GM12878 (cell line): ENCODE measurements around the gene PTPRD. TPM values are rescaled to one million over a fixed set of nuclear protein-coding genes. Genes with fewer than 3 reads are reported as not detected.

Source experiments
- ATAC-seq: fragments of 200-7000 bp; cut with Tn5 transposase; 3 replicates; pipeline ENCODE4 v1.9.1; 2020; ENCODE audit warnings: mild to moderate bottlenecking, moderate library complexity
- BruUV-seq: library from RNA; stranded (reverse); fragments of 400-500 nt; replicated peaks from 2 replicates; lab custom pipeline; 2021; lab: Mats Ljungman, UMichigan
- CTCF ChIA-PET: fragments of 300-600 bp; sonication (Branson Sonifier 250); formaldehyde crosslinking; extraction: SDS; loops from one replicate; lab custom pipeline; 2021; ENCODE audit warnings: inconsistent platforms; lab: Yijun Ruan, JAX
- POLR2A ChIA-PET: fragments of 350-600 bp; formaldehyde crosslinking; extraction: SDS; loops from one replicate; lab custom pipeline; 2021; ENCODE audit warnings: inconsistent platforms; lab: Charles Lee
- RAD21 ChIA-PET: fragments of 300-600 bp; sonication (Branson Sonifier 250); formaldehyde crosslinking; loops from one replicate; lab custom pipeline; 2023; ENCODE audit warnings: antibody characterized with exemption; ENCODE audit not compliant: unreplicated experiment; lab: Charles Lee
- SMC1A ChIA-PET: fragments of 300-600 bp; sonication (Branson Sonifier 250); formaldehyde crosslinking; loops from one replicate; lab custom pipeline; 2023; ENCODE audit not compliant: unreplicated experiment, uncharacterized antibody; lab: Charles Lee
- DNase-seq: peaks from one replicate; pipeline ENCODE4 v3.0.0-alpha.2; 2011; ENCODE audit warnings: low read depth, low spot score
- FAIRE-seq: peaks from 3 replicates; lab custom pipeline; 2011; peaks lifted over from hg19 to GRCh38; lab: Jason Lieb, UNC
- H2AFZ ChIP-seq: 2 replicates; pipeline ENCODE4 v1.6.0; 2011; ENCODE audit warnings: low read depth, low read length, control low read depth; ENCODE audit not compliant: control insufficient read depth
- H3K27ac ChIP-seq: 2 replicates; pipeline ENCODE4 v1.5.1; 2011; ENCODE audit warnings: control low read depth; ENCODE audit not compliant: control insufficient read depth, insufficient read depth
- H3K27me3 ChIP-seq, 2 experiments: replicated peaks in 1 of 2; 2 replicates each; pipeline versions ENCODE4 v1.6.0 to v1.6.1; 2011; ENCODE audit warnings: low read length in 1 of 2; ENCODE audit not compliant: control insufficient read depth in 2 of 2, insufficient read depth in 2 of 2
- H3K36me3 ChIP-seq, 2 experiments: 2 replicates each; pipeline ENCODE4 v1.5.1; 2011; ENCODE audit warnings: low read length in 1 of 2; ENCODE audit not compliant: control insufficient read depth in 2 of 2, insufficient read depth in 2 of 2
- H3K4me1 ChIP-seq: 2 replicates; pipeline ENCODE4 v1.6.1; 2011; ENCODE audit warnings: mild to moderate bottlenecking, low read length, moderate library complexity, mixed read lengths; ENCODE audit not compliant: control insufficient read depth, insufficient read depth
- H3K4me2 ChIP-seq: 2 replicates; pipeline ENCODE4 v1.6.0; 2011; ENCODE audit warnings: control low read depth; ENCODE audit not compliant: control insufficient read depth, insufficient read depth
- H3K4me3 ChIP-seq: fragments of 200-600 bp; sonication (generic); 2 replicates; pipeline ENCODE4 v1.5.1; 2016
- H3K79me2 ChIP-seq: 2 replicates; pipeline ENCODE4 v1.6.0; 2011; ENCODE audit warnings: low read length; ENCODE audit not compliant: control insufficient read depth, insufficient read depth
- H3K9ac ChIP-seq: 2 replicates; pipeline ENCODE4 v1.8.0; 2011; ENCODE audit warnings: low read length, control low read depth, mixed read lengths; ENCODE audit not compliant: control insufficient read depth, insufficient read depth
- H3K9me3 ChIP-seq: replicated peaks from 3 replicates; pipeline ENCODE4 v1.5.1; 2011; ENCODE audit warnings: mild to moderate bottlenecking, low read length; ENCODE audit not compliant: control insufficient read depth, insufficient read depth
- H4K20me1 ChIP-seq: 2 replicates; pipeline ENCODE4 v1.6.0; 2011; ENCODE audit not compliant: control insufficient read depth, insufficient read depth
- ATF3 ChIP-seq: IDR thresholded peaks from 2 replicates; pipeline ENCODE4 v1.6.1; 2011; ENCODE audit warnings: low read depth, mild to moderate bottlenecking, low read length, moderate library complexity, borderline replicate concordance; ENCODE audit errors: extremely low read depth
- BCL11A ChIP-seq: IDR thresholded peaks from 2 replicates; pipeline ENCODE4 v1.6.1; 2011; ENCODE audit warnings: low read depth, low read length
- BCL3 ChIP-seq: IDR thresholded peaks from 2 replicates; pipeline ENCODE4 v1.6.1; 2011; ENCODE audit warnings: borderline replicate concordance, low read depth, mild to moderate bottlenecking, moderate library complexity, low read length; ENCODE audit not compliant: insufficient read depth, poor library complexity, severe bottlenecking
- BMI1 ChIP-seq: fragments of 450-650 bp; IDR thresholded peaks from 2 replicates; pipeline ENCODE4 v1.6.1; 2016; ENCODE audit warnings: mild to moderate bottlenecking, moderate library complexity, borderline replicate concordance
- CREB1 ChIP-seq: IDR thresholded peaks from 2 replicates; pipeline ENCODE4 v1.6.1; 2012; ENCODE audit warnings: low read depth, mild to moderate bottlenecking, inconsistent platforms
- LARP7 ChIP-seq: fragments of 450-650 bp; IDR thresholded peaks from 2 replicates; pipeline ENCODE4 v1.6.1; 2017; ENCODE audit warnings: mild to moderate bottlenecking
- PML ChIP-seq: IDR thresholded peaks from 2 replicates; pipeline ENCODE4 v1.6.1; 2012; ENCODE audit warnings: low read length, inconsistent platforms
- RELA ChIP-seq: fragments of 450-650 bp; IDR thresholded peaks from 2 replicates; pipeline ENCODE4 v1.8.0; 2014; ENCODE audit warnings: borderline replicate concordance; ENCODE audit not compliant: partially characterized antibody
- SMARCA5 ChIP-seq: fragments of 450-650 bp; IDR thresholded peaks from 2 replicates; pipeline ENCODE4 v1.6.1; 2017; ENCODE audit warnings: mild to moderate bottlenecking
- SUZ12 ChIP-seq: fragments of 200-600 bp; sonication (generic); IDR thresholded peaks from one replicate; pipeline ENCODE4 v1.6.1; 2018; ENCODE audit warnings: antibody characterized with exemption, mild to moderate bottlenecking; ENCODE audit not compliant: unreplicated experiment
- ZNF24 ChIP-seq: fragments of 450-650 bp; IDR thresholded peaks from 2 replicates; pipeline ENCODE4 v1.6.1; 2017; ENCODE audit warnings: antibody characterized with exemption, mild to moderate bottlenecking
- ZZZ3 ChIP-seq: IDR thresholded peaks from 2 replicates; pipeline ENCODE4 v1.6.1; 2011; ENCODE audit warnings: low read depth; ENCODE audit not compliant: control insufficient read depth, insufficient read length
- WGBS: methylation state at CpG from one replicate; pipeline ENCODE4 v1.1.6; 2016; ENCODE audit warnings: low lambda C conversion rate; ENCODE audit not compliant: insufficient replicate concordance, insufficient coverage; ENCODE audit errors: missing lambda C conversion rate; 5-methylcytosine and 5-hydroxymethylcytosine counted together
- in situ Hi-C: fragments of 300-500 bp; cut with MboI; formaldehyde crosslinking; loops from 9 replicates; pipeline ENCODE4 v1.14.3; 2018; ENCODE audit warnings: mixed read lengths
- intact Hi-C: fragments of 100-400 bp; cut with micrococcal nuclease; formaldehyde crosslinking; loops from one replicate; pipeline ENCODE4 v1.14.2; 2022; ENCODE audit not compliant: unreplicated experiment
- polyA plus RNA-seq, 11 experiments: library from polyadenylated mRNA; depleted of rRNA in 4 of 11; unstranded in 6 of 11; stranded (reverse) in 5 of 11; fragments of >200 nt; fragmentation: Nextera tagmentation in 4 of 11; fragmentation: Illumina TruSeq in 1 of 11; extraction: Ambion mirVana in 4 of 11; extraction: Trizol in 1 of 11; gene quantifications; 1 replicate in 1 of 11; 2 replicates in 10 of 11; pipeline versions ENCODE4 v1.2.1 to v1.2.3, GENCODE V29; 2011 to 2016; ENCODE audit warnings: inconsistent platforms in 2 of 11, missing spikeins in 2 of 11, low read depth in 1 of 11
- total RNA-seq, 4 experiments: library from RNA; depleted of rRNA in 3 of 4; stranded (reverse); fragments of >200 nt in 3 of 4; fragmentation: Illumina TruSeq in 1 of 4; extraction: Trizol in 1 of 4; gene quantifications; 2 replicates each; pipeline versions ENCODE4 v1.2.1 to v1.2.3, GENCODE V29; 2013 to 2021
- TF ChIP-seq, protein P1 (sequence below), 3 experiments: IDR thresholded peaks in 2 of 3; conservative IDR thresholded peaks in 1 of 3; 2 replicates each; pipeline ENCODE4 v1.5.1; 2011; ENCODE audit warnings: low read depth in 3 of 3, low read length in 3 of 3, mild to moderate bottlenecking in 3 of 3, control low read depth in 2 of 3, moderate library complexity in 2 of 3, inconsistent platforms in 1 of 3, mixed read lengths in 1 of 3; ENCODE audit not compliant: control insufficient read depth in 2 of 3, insufficient read depth in 1 of 3; ENCODE audit errors: extremely low read depth in 1 of 3

The PTPRD gene
- total and polyA plus RNA-seq, 10 of the 15 experiments (the other 5 are each of a cell fraction or from before 2014, with no cell fraction given): under 0.01 to 0.05 (median 0.01) TPM; not detected in 7

DNA sequence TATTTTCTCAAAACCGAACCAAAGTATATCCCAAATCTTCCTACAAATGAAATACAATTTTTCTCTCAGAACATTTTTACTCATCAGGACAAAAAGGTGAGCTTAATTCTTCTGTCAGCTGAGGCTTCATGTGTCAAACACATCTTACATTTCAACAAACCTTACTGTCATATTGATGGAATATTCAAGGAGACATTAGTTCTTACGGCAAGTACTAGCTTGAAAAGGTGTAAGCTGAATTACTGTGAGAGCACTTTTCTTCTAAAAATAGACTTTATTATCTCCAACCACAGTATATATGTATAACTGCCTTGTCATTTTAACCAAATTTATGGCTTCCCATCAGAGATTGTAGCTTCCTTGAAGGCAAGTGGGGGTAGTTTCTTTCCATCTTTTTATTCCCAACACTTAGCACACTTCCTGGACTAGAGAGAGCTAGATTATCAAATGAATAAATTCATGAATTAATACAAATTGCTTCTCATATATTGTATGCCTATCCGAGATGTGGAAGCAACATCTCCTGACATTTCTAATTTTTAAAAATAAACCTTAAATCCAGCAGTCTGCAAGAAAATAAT is 1990.5 kb downstream of the PTPRD start:
- ATAC-seq (no peak), FAIRE-seq (no peak), DNase-seq (no peak)
- Histone ChIP-seq H3K9ac (no peak overlapping the region), H3K9me3 (no peaks in the 10 kb centered on the region), H3K4me1 (no peaks in the 10 kb centered on the region), H3K27me3 (no peaks in the 10 kb centered on the region), H3K4me3 (no peak overlapping the region), H2AFZ (no peak overlapping the region), H3K36me3 (no peaks in the 10 kb centered on the region), H4K20me1 (no peaks in the 10 kb centered on the region), H3K27ac (no peak overlapping the region), H3K79me2 (no peaks in the 10 kb centered on the region), H3K4me2 (no peak overlapping the region)
- POLR2A ChIA-PET: no interaction called here
- WGBS: 38% methylated on average over 3 of the region's 3 CpGs
- intact Hi-C loops (no loop called here), in situ Hi-C loops (no loop called here)
- SMC1A ChIA-PET: no interaction called here
- RAD21 ChIA-PET: no interaction called here
- no TSS peak for BruUV-seq
- TF ChIP-seq, protein P1, sequence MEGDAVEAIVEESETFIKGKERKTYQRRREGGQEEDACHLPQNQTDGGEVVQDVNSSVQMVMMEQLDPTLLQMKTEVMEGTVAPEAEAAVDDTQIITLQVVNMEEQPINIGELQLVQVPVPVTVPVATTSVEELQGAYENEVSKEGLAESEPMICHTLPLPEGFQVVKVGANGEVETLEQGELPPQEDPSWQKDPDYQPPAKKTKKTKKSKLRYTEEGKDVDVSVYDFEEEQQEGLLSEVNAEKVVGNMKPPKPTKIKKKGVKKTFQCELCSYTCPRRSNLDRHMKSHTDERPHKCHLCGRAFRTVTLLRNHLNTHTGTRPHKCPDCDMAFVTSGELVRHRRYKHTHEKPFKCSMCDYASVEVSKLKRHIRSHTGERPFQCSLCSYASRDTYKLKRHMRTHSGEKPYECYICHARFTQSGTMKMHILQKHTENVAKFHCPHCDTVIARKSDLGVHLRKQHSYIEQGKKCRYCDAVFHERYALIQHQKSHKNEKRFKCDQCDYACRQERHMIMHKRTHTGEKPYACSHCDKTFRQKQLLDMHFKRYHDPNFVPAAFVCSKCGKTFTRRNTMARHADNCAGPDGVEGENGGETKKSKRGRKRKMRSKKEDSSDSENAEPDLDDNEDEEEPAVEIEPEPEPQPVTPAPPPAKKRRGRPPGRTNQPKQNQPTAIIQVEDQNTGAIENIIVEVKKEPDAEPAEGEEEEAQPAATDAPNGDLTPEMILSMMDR (IDR thresholded peaks at IDR 0.05 in 2 of 3, conservative IDR thresholded peaks at IDR 0.05 in 1 of 3; ENCODE audit: control insufficient read depth in 2 of 3, extremely low read depth in 1 of 3, insufficient read depth in 1 of 3, low read depth in 3 of 3, low read length in 3 of 3): no peak
- TF ChIP-seq RELA (no peak), CREB1 (no peak), BCL3 (no peak), BCL11A (no peak), ZZZ3 (no peak), LARP7 (no peak), PML (no peak), SMARCA5 (no peak), ATF3 (no peak), ZNF24 (no peak), BMI1 (no peak), SUZ12 (no peak)
- CTCF ChIA-PET: no interaction called here
